Measurements from ENCODE around the gene CDH4. TPM values are rescaled to one million over a fixed set of nuclear protein-coding genes. Genes with fewer than 3 reads are reported as not detected.

CDH4 gene
- polyA plus RNA-seq, 4 donors, result 0.09 to 4.1 (median 0.25) TPM

DNA sequence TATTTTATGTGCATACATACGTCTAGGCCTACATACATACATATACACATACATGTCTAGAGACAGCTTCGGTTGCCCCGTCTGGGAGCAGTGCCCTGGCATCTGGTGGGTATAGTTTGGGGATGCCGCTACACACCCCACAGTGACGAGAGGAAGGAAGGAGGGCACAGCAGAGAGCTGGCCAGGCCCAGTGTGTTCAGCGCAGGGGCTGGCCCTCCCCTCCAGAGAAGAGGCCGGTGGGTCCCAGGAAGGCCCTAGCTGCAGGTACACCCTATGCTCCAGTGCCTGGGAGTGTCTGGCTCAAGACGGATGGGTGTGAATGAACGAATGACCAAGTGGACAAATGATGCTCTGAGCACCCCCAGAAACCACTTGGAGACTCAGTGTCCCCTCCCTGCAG is 284.6 kb downstream of the CDH4 start:
- no peak for FAIRE-seq
- no peak overlapping the region for H3K27ac ChIP-seq (ENCODE audit: low read depth in 1 of 3, low read length in 2 of 3)
- H3K4me1 ChIP-seq (ENCODE audit: control insufficient read depth in 3 of 3, insufficient read depth in 2 of 3, low read depth in 1 of 3, low read length in 2 of 3), result no peaks in the 10 kb centered on the region
- 79 to 88% (median 79%) methylated on average over 9 of the region's 9 CpGs for WGBS, 3 donors
- H3K36me3 ChIP-seq (ENCODE audit: control insufficient read depth in 3 of 3, insufficient read depth in 2 of 3, low read depth in 1 of 3, low read length in 3 of 3), result no peaks in the 10 kb centered on the region
- H3K27me3 ChIP-seq (ENCODE audit: control insufficient read depth in 3 of 3, insufficient read depth in 3 of 3, low read length in 3 of 3), result no peaks in the 10 kb centered on the region
- H3K4me3 ChIP-seq (ENCODE audit: low read depth in 1 of 3, low read length in 3 of 3), result no peak overlapping the region
- no peak for DNase-seq
- H3K9me3 ChIP-seq (ENCODE audit: control insufficient read depth in 2 of 2, insufficient read depth in 1 of 2, low read depth in 1 of 2, low read length in 1 of 2), result no peaks in the 10 kb centered on the region

DNA sequence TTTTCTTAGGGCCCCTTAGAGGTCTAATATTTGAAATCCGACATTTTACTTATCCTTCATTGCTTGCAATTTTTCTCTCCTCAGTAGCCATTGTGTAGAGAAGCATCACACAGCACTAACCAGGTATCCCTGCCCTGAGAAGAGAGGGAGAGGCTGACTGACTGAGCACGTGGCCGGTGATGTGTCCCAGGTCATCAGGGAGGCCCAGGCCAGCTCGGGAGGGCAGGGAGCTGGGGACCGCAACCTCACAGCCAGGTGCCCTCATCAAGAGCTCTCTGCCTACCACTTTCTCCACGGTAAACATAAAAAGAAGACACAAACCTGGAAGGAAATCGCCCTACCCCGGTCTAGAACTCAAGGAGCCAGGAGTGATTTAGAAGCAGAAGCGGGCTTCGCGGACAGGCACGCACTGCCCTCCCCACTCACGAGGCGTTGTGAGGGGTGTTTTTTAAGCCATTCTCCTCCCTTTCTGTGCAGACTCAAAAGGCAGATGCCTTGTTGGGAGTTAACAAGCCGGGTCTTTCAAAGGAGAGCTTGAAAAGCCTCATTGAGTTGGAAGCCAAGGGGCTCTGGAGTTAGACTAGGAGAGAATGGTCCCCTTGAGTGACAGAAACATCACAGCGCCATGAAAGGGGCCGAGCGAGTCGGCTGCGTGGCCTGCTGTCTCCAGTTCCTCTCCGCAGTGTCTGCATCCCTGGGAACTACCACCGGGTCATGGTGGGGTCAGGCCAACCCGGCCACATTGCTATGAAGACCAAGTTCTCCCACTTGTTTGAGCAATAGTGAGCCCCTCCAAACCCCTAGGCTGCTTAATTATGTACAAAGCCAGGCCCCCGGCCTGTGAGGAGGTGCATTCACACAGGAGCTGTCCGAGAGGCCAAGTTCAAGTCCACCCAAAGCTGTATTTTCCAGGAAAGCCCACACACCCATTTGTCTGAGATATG is 285.4 kb downstream of the CDH4 start:
- WGBS, 3 donors, result 77 to 80% (median 80%) methylated on average over 25 of the region's 25 CpGs
- H3K9me3 ChIP-seq (ENCODE audit: control insufficient read depth in 2 of 2, insufficient read depth in 1 of 2, low read depth in 1 of 2, low read length in 1 of 2), result no peaks in the 10 kb centered on the region
- DNase-seq, result no peak
- H3K4me1 ChIP-seq (ENCODE audit: control insufficient read depth in 3 of 3, insufficient read depth in 2 of 3, low read depth in 1 of 3, low read length in 2 of 3), result no peaks in the 10 kb centered on the region
- H3K27me3 ChIP-seq (ENCODE audit: control insufficient read depth in 3 of 3, insufficient read depth in 3 of 3, low read length in 3 of 3), result no peaks in the 10 kb centered on the region
- H3K4me3 ChIP-seq (ENCODE audit: low read depth in 1 of 3, low read length in 3 of 3), result no peak overlapping the region
- FAIRE-seq, result no peak
- H3K36me3 ChIP-seq (ENCODE audit: control insufficient read depth in 3 of 3, insufficient read depth in 2 of 3, low read depth in 1 of 3, low read length in 3 of 3), result no peaks in the 10 kb centered on the region
- no peak overlapping the region for H3K27ac ChIP-seq (ENCODE audit: low read depth in 1 of 3, low read length in 2 of 3)

DNA sequence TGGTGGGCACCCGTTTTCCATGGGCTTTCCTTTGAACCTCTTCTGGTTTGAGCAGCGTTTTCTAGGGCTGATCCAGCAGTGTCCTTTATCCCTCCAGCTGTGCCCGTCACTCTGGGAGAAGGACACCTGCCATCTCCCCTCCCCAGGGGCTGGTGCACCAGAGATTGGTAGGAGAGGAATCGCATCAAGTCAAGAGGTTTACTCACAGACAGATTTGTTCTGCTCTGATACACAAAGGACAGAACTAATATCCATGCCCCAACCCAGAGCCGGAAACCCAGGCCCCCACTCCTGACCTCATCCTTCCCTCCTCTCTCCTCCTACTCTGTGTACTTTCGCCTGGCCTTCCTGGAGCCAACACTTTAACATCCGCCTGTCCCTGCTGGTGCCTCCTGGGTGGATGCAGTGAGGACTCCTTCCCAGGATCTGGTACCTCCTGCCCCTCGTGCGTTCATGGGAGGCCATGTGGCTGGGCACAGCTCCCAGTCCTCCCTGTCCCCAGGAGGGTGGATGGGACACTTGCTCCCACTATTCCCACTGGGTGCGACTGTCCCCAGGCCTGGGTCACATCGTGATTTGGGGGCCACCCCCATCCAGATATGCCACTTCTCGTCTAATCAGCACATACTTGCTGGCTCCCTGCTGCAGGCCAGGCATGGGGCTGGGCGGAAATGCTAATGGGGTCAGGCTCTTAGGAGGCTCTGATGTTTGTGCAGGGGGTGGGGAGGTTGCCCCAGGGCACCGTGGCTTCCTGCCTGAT is 286.3 kb downstream of the CDH4 start:
- H3K27ac ChIP-seq (ENCODE audit: low read depth in 1 of 3, low read length in 2 of 3), result no peak overlapping the region
- no peaks in the 10 kb centered on the region for H3K36me3 ChIP-seq (ENCODE audit: control insufficient read depth in 3 of 3, insufficient read depth in 2 of 3, low read depth in 1 of 3, low read length in 3 of 3)
- FAIRE-seq, result no peak
- H3K9me3 ChIP-seq (ENCODE audit: control insufficient read depth in 2 of 2, insufficient read depth in 1 of 2, low read depth in 1 of 2, low read length in 1 of 2), result no peaks in the 10 kb centered on the region
- WGBS, 3 donors, result 65 to 77% (median 66%) methylated on average over 14 of the region's 14 CpGs
- H3K4me1 ChIP-seq (ENCODE audit: control insufficient read depth in 3 of 3, insufficient read depth in 2 of 3, low read depth in 1 of 3, low read length in 2 of 3), result no peaks in the 10 kb centered on the region
- no peaks in the 10 kb centered on the region for H3K27me3 ChIP-seq (ENCODE audit: control insufficient read depth in 3 of 3, insufficient read depth in 3 of 3, low read length in 3 of 3)
- no peak for DNase-seq
- H3K4me3 ChIP-seq (ENCODE audit: low read depth in 1 of 3, low read length in 3 of 3), result no peak overlapping the region

- DNase-seq (no peak), FAIRE-seq (no peak)
- Histone ChIP-seq H3K9me3 (ENCODE audit: control insufficient read depth in 2 of 2, insufficient read depth in 1 of 2, low read depth in 1 of 2, low read length in 1 of 2) (no peaks in the 10 kb centered on the region), H3K4me3 (ENCODE audit: low read depth in 1 of 3, low read length in 3 of 3) (no peak overlapping the region), H3K27me3 (ENCODE audit: control insufficient read depth in 3 of 3, insufficient read depth in 3 of 3, low read length in 3 of 3) (no peaks in the 10 kb centered on the region), H3K36me3 (ENCODE audit: control insufficient read depth in 3 of 3, insufficient read depth in 2 of 3, low read depth in 1 of 3, low read length in 3 of 3) (no peaks in the 10 kb centered on the region), H3K27ac (ENCODE audit: low read depth in 1 of 3, low read length in 2 of 3) (no peak overlapping the region), H3K4me1 (ENCODE audit: control insufficient read depth in 3 of 3, insufficient read depth in 2 of 3, low read depth in 1 of 3, low read length in 2 of 3) (no peaks in the 10 kb centered on the region)
- 75 to 80% (median 78%) methylated on average over 8 of the region's 8 CpGs for WGBS, 3 donors
Observed at GRCh38 chr20:61538943-61539265, 286.8 kb downstream of the CDH4 start.

DNA sequence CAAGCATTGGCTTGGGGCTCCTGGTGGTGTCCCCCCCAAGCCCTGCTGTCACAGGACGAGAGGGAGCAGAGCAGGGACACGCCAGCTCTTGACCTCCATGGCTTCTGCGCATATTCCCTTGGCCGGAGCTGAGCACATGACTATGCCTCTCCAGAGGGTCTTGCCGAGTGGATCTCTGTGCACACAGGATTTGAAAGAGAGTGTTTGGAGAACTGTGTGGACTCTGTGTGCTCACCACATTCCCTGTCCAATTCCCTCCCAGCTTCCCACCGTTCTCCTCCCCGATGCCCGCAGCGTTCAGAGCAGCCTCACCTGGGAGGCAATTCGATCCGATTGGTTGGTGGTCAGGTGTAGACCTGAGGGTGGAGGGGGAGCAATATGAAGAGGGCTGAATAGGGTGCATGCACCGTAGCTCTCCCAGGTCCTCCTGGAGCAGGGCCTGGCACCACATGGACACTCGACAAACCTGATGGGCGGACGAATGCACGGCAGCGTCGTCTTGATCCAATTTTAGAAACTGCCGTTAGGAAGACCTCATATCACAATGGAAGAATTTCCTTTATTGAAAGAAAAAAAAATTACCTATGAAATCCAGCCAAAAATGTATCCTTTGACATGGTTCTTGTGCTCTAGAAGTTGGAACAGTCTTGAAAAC is 287.8 kb downstream of the CDH4 start:
- Histone ChIP-seq H3K9me3 (ENCODE audit: control insufficient read depth in 2 of 2, insufficient read depth in 1 of 2, low read depth in 1 of 2, low read length in 1 of 2) (no peaks in the 10 kb centered on the region), H3K27me3 (ENCODE audit: control insufficient read depth in 3 of 3, insufficient read depth in 3 of 3, low read length in 3 of 3) (no peaks in the 10 kb centered on the region), H3K27ac (ENCODE audit: low read depth in 1 of 3, low read length in 2 of 3) (no peak overlapping the region), H3K4me3 (ENCODE audit: low read depth in 1 of 3, low read length in 3 of 3) (no peak overlapping the region), H3K4me1 (ENCODE audit: control insufficient read depth in 3 of 3, insufficient read depth in 2 of 3, low read depth in 1 of 3, low read length in 2 of 3) (no peaks in the 10 kb centered on the region), H3K36me3 (ENCODE audit: control insufficient read depth in 3 of 3, insufficient read depth in 2 of 3, low read depth in 1 of 3, low read length in 3 of 3) (no peaks in the 10 kb centered on the region)
- no peak for FAIRE-seq
- 84 to 89% (median 89%) methylated on average over 19 of the region's 19 CpGs for WGBS, 3 donors
- no peak for DNase-seq

GRCh38 chr20:61541537-61541936 is 289.5 kb downstream of the CDH4 start:
- no peaks in the 10 kb centered on the region for H3K27me3 ChIP-seq (ENCODE audit: control insufficient read depth in 3 of 3, insufficient read depth in 3 of 3, low read length in 3 of 3)
- DNase-seq (no peak), FAIRE-seq (no peak)
- no peak overlapping the region for H3K27ac ChIP-seq (ENCODE audit: low read depth in 1 of 3, low read length in 2 of 3)
- H3K36me3 ChIP-seq (ENCODE audit: control insufficient read depth in 3 of 3, insufficient read depth in 2 of 3, low read depth in 1 of 3, low read length in 3 of 3), result no peaks in the 10 kb centered on the region
- no peaks in the 10 kb centered on the region for H3K4me1 ChIP-seq (ENCODE audit: control insufficient read depth in 3 of 3, insufficient read depth in 2 of 3, low read depth in 1 of 3, low read length in 2 of 3)
- no peak overlapping the region for H3K4me3 ChIP-seq (ENCODE audit: low read depth in 1 of 3, low read length in 3 of 3)
- no peaks in the 10 kb centered on the region for H3K9me3 ChIP-seq (ENCODE audit: control insufficient read depth in 2 of 2, insufficient read depth in 1 of 2, low read depth in 1 of 2, low read length in 1 of 2)
- 87 to 88% (median 88%) methylated on average over 7 of the region's 7 CpGs for WGBS, 3 donors

DNA sequence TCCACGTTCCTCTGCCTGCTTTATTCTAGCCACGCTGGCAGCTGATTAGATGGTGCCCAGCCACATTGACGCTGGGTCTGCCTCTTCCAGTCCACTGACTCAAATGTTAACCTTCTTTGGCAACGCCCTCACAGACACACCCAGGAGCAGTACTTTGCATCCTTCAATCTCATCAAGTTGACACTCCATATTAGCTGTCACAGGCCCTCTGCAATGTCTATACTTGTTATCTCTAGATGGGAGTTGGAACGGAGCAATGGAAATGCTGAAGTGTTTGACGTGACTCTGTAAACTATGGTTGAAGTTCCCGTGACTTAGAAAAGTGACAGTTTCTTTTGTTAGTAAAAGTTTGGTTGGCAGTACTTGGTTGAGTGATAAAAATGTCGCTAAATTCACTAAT is 291.0 kb downstream of the CDH4 start:
- DNase-seq (no peak), FAIRE-seq (no peak)
- no peaks in the 10 kb centered on the region for H3K27me3 ChIP-seq (ENCODE audit: control insufficient read depth in 3 of 3, insufficient read depth in 3 of 3, low read length in 3 of 3)
- WGBS, 3 donors, result 54 to 72% (median 56%) methylated on average over 8 of the region's 8 CpGs
- no peaks in the 10 kb centered on the region for H3K9me3 ChIP-seq (ENCODE audit: control insufficient read depth in 2 of 2, insufficient read depth in 1 of 2, low read depth in 1 of 2, low read length in 1 of 2)
- no peak overlapping the region for H3K27ac ChIP-seq (ENCODE audit: low read depth in 1 of 3, low read length in 2 of 3)
- no peaks in the 10 kb centered on the region for H3K36me3 ChIP-seq (ENCODE audit: control insufficient read depth in 3 of 3, insufficient read depth in 2 of 3, low read depth in 1 of 3, low read length in 3 of 3)
- no peaks in the 10 kb centered on the region for H3K4me1 ChIP-seq (ENCODE audit: control insufficient read depth in 3 of 3, insufficient read depth in 2 of 3, low read depth in 1 of 3, low read length in 2 of 3)
- no peak overlapping the region for H3K4me3 ChIP-seq (ENCODE audit: low read depth in 1 of 3, low read length in 3 of 3)

DNA sequence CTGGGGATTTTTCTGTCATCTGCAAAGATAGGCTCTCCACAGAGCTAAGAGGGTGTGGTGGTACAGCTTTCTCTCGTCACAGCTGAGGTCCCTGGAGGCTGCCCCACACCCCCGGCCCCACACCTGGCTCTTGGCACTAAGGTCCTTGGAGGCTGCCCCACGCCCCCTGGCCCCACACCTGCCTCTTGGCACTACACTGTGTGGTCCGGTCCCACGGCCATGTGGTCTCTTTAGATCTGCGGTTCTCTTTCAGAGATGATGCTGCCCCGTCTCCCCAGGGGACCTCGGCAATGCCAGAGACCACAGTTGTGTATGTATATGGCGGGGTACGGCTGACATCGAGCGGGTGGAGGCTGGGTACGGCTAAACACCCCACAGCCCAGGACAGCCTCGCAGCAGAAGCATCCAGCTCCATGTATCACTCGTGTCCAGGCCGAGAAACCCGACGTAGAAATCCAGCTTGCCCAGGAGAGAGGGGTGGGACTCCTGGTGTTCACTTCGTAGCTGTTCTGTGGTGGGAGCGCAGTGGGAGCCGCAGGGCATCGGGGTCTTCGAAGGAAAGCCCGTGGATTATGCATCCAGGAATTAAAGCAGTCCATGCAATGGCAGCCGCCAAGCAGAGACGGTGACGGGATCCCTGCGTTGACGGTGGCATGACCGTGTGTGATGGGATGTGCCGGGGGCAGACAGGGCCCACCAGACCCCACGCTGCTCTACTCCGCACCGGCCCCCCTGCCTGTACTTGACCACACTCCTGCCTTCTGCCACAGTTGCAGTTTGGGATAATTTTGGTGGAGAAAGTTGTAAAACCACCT is 292.1 kb downstream of the CDH4 start:
- Histone ChIP-seq H3K27ac (ENCODE audit: low read depth in 1 of 3, low read length in 2 of 3) (no peak overlapping the region), H3K36me3 (ENCODE audit: control insufficient read depth in 3 of 3, insufficient read depth in 2 of 3, low read depth in 1 of 3, low read length in 3 of 3) (no peaks in the 10 kb centered on the region), H3K4me3 (ENCODE audit: low read depth in 1 of 3, low read length in 3 of 3) (no peak overlapping the region), H3K4me1 (ENCODE audit: control insufficient read depth in 3 of 3, insufficient read depth in 2 of 3, low read depth in 1 of 3, low read length in 2 of 3) (no peaks in the 10 kb centered on the region), H3K27me3 (ENCODE audit: control insufficient read depth in 3 of 3, insufficient read depth in 3 of 3, low read length in 3 of 3) (no peaks in the 10 kb centered on the region), H3K9me3 (ENCODE audit: control insufficient read depth in 2 of 2, insufficient read depth in 1 of 2, low read depth in 1 of 2, low read length in 1 of 2) (no peaks in the 10 kb centered on the region)
- WGBS, 3 donors, result 82 to 87% (median 83%) methylated on average over 34 of the region's 34 CpGs
- DNase-seq (no peak), FAIRE-seq (no peak)
